Mammary epithelial cell (primary cell): ENCODE measurements around the gene MAPKAPK3.

Experiments
- CTCF ChIP-seq, 2 donors: IDR thresholded peaks in 1 of 2; conservative IDR thresholded peaks in 1 of 2; 2 replicates each; pipeline ENCODE4 v1.5.1; 2011 to 2012; ENCODE audit warnings: inconsistent platforms in 2 of 2, low read length in 2 of 2, mild to moderate bottlenecking in 2 of 2, control low read depth in 1 of 2, low read depth in 1 of 2; ENCODE audit not compliant: insufficient read depth in 1 of 2; ENCODE audit errors: extremely low read depth in 1 of 2
- EZH2 ChIP-seq: IDR thresholded peaks from 2 replicates; pipeline ENCODE4 v1.6.1; 2012; ENCODE audit warnings: low read length, inconsistent platforms, borderline replicate concordance

GRCh38 chr3:50581459-50581842 is 35.5 kb upstream of the MAPKAPK3 start:
- TF ChIP-seq CTCF (conservative IDR thresholded peaks at IDR 0.05 in 1 of 2, IDR thresholded peaks at IDR 0.05 in 1 of 2; ENCODE audit: extremely low read depth in 1 of 2, insufficient read depth in 1 of 2, low read depth in 1 of 2, low read length in 2 of 2) (no peak), EZH2 (no peak)
